GM12878 (cell line): ENCODE data around the gene EWSR1. TPM values are rescaled to one million over a fixed set of nuclear protein-coding genes. Genes with fewer than 3 reads are reported as not detected.

ENCODE experiments used
- ATAC-seq: fragments of 200-7000 bp; cut with Tn5 transposase; 3 replicates; pipeline ENCODE4 v1.9.1; 2020; ENCODE audit warnings: mild to moderate bottlenecking, moderate library complexity
- BruUV-seq: library from RNA; stranded (reverse); fragments of 400-500 nt; replicated peaks from 2 replicates; lab custom pipeline; 2021; lab: Mats Ljungman, UMichigan
- CTCF ChIA-PET: fragments of 300-600 bp; sonication (Branson Sonifier 250); formaldehyde crosslinking; extraction: SDS; loops from one replicate; lab custom pipeline; 2021; ENCODE audit warnings: inconsistent platforms; lab: Yijun Ruan, JAX
- POLR2A ChIA-PET: fragments of 350-600 bp; formaldehyde crosslinking; extraction: SDS; loops from one replicate; lab custom pipeline; 2021; ENCODE audit warnings: inconsistent platforms; lab: Charles Lee
- RAD21 ChIA-PET: fragments of 300-600 bp; sonication (Branson Sonifier 250); formaldehyde crosslinking; loops from one replicate; lab custom pipeline; 2023; ENCODE audit warnings: antibody characterized with exemption; ENCODE audit not compliant: unreplicated experiment; lab: Charles Lee
- SMC1A ChIA-PET: fragments of 300-600 bp; sonication (Branson Sonifier 250); formaldehyde crosslinking; loops from one replicate; lab custom pipeline; 2023; ENCODE audit not compliant: unreplicated experiment, uncharacterized antibody; lab: Charles Lee
- DNase-seq: peaks from one replicate; pipeline ENCODE4 v3.0.0-alpha.2; 2011; ENCODE audit warnings: low read depth, low spot score
- FAIRE-seq: peaks from 3 replicates; lab custom pipeline; 2011; peaks lifted over from hg19 to GRCh38; lab: Jason Lieb, UNC
- H2AFZ ChIP-seq: 2 replicates; pipeline ENCODE4 v1.6.0; 2011; ENCODE audit warnings: low read depth, low read length, control low read depth; ENCODE audit not compliant: control insufficient read depth
- H3K27ac ChIP-seq: 2 replicates; pipeline ENCODE4 v1.5.1; 2011; ENCODE audit warnings: control low read depth; ENCODE audit not compliant: control insufficient read depth, insufficient read depth
- H3K27me3 ChIP-seq, 2 experiments: replicated peaks in 1 of 2; 2 replicates each; pipeline versions ENCODE4 v1.6.0 to v1.6.1; 2011; ENCODE audit warnings: low read length in 1 of 2; ENCODE audit not compliant: control insufficient read depth in 2 of 2, insufficient read depth in 2 of 2
- H3K36me3 ChIP-seq, 2 experiments: 2 replicates each; pipeline ENCODE4 v1.5.1; 2011; ENCODE audit warnings: low read length in 1 of 2; ENCODE audit not compliant: control insufficient read depth in 2 of 2, insufficient read depth in 2 of 2
- H3K4me1 ChIP-seq: 2 replicates; pipeline ENCODE4 v1.6.1; 2011; ENCODE audit warnings: mild to moderate bottlenecking, low read length, moderate library complexity, mixed read lengths; ENCODE audit not compliant: control insufficient read depth, insufficient read depth
- H3K4me2 ChIP-seq: 2 replicates; pipeline ENCODE4 v1.6.0; 2011; ENCODE audit warnings: control low read depth; ENCODE audit not compliant: control insufficient read depth, insufficient read depth
- H3K4me3 ChIP-seq: fragments of 200-600 bp; sonication (generic); 2 replicates; pipeline ENCODE4 v1.5.1; 2016
- H3K79me2 ChIP-seq: 2 replicates; pipeline ENCODE4 v1.6.0; 2011; ENCODE audit warnings: low read length; ENCODE audit not compliant: control insufficient read depth, insufficient read depth
- H3K9ac ChIP-seq: 2 replicates; pipeline ENCODE4 v1.8.0; 2011; ENCODE audit warnings: low read length, control low read depth, mixed read lengths; ENCODE audit not compliant: control insufficient read depth, insufficient read depth
- H3K9me3 ChIP-seq: replicated peaks from 3 replicates; pipeline ENCODE4 v1.5.1; 2011; ENCODE audit warnings: mild to moderate bottlenecking, low read length; ENCODE audit not compliant: control insufficient read depth, insufficient read depth
- H4K20me1 ChIP-seq: 2 replicates; pipeline ENCODE4 v1.6.0; 2011; ENCODE audit not compliant: control insufficient read depth, insufficient read depth
- BCL11A ChIP-seq: IDR thresholded peaks from 2 replicates; pipeline ENCODE4 v1.6.1; 2011; ENCODE audit warnings: low read depth, low read length
- BHLHE40 ChIP-seq, 2 experiments: fragments of 450-650 bp in 1 of 2; IDR thresholded peaks; 2 replicates each; pipeline ENCODE4 v1.6.1; 2011 to 2017; ENCODE audit warnings: low read depth in 2 of 2, borderline replicate concordance in 1 of 2, improper control_type of control experiment in 1 of 2, low read length in 1 of 2, mild to moderate bottlenecking in 1 of 2
- CHD1 ChIP-seq: IDR thresholded peaks from 2 replicates; pipeline ENCODE4 v1.6.1; 2012; ENCODE audit warnings: low read depth, low read length, improper control_type of control experiment
- CREM ChIP-seq: IDR thresholded peaks from 2 replicates; pipeline ENCODE4 v1.6.1; 2014; ENCODE audit warnings: antibody characterized with exemption, low read depth
- ETV6 ChIP-seq, 2 experiments: fragments of 450-650 bp in 1 of 2; IDR thresholded peaks in 1 of 2; conservative IDR thresholded peaks in 1 of 2; 2 replicates each; pipeline ENCODE4 v1.6.1; 2014; ENCODE audit warnings: antibody characterized with exemption in 1 of 2, borderline replicate concordance in 1 of 2, low read depth in 1 of 2, mild to moderate bottlenecking in 1 of 2, moderate library complexity in 1 of 2
- FOXM1 ChIP-seq: IDR thresholded peaks from 2 replicates; pipeline ENCODE4 v1.6.1; 2012; ENCODE audit warnings: low read depth, mild to moderate bottlenecking, inconsistent platforms, low read length, moderate library complexity
- GATAD2B ChIP-seq: fragments of 450-650 bp; conservative IDR thresholded peaks from 2 replicates; pipeline ENCODE4 v1.6.1; 2017; ENCODE audit warnings: low read depth, mild to moderate bottlenecking, moderate library complexity
- IRF4 ChIP-seq: IDR thresholded peaks from 2 replicates; pipeline ENCODE4 v1.6.1; 2011; ENCODE audit warnings: low read depth, low read length
- JUND ChIP-seq: IDR thresholded peaks from 2 replicates; pipeline ENCODE4 v1.6.1; 2012; ENCODE audit warnings: low read depth, mild to moderate bottlenecking, low read length, improper control_type of control experiment, moderate library complexity
- POLR2AphosphoS2 ChIP-seq: IDR thresholded peaks from 2 replicates; pipeline ENCODE4 v1.6.1; 2011; ENCODE audit warnings: low read depth, mild to moderate bottlenecking, low read length, improper control_type of control experiment, moderate library complexity
- SP1 ChIP-seq: IDR thresholded peaks from one replicate; pipeline ENCODE4 v1.6.1; 2011; ENCODE audit warnings: low read depth, low read length
- ZBTB4 ChIP-seq: fragments of 450-650 bp; formaldehyde crosslinking; IDR thresholded peaks from 2 replicates; pipeline ENCODE4 v1.4.0; 2022; ENCODE audit warnings: mild to moderate bottlenecking, moderate library complexity
- ZNF274 ChIP-seq: IDR thresholded peaks from one replicate; pipeline ENCODE4 v1.8.0; 2011; ENCODE audit not compliant: insufficient read length, insufficient read depth
- ZZZ3 ChIP-seq: IDR thresholded peaks from 2 replicates; pipeline ENCODE4 v1.6.1; 2011; ENCODE audit warnings: low read depth; ENCODE audit not compliant: control insufficient read depth, insufficient read length
- WGBS: methylation state at CpG from one replicate; pipeline ENCODE4 v1.1.6; 2016; ENCODE audit warnings: low lambda C conversion rate; ENCODE audit not compliant: insufficient replicate concordance, insufficient coverage; ENCODE audit errors: missing lambda C conversion rate; 5-methylcytosine and 5-hydroxymethylcytosine counted together
- in situ Hi-C: fragments of 300-500 bp; cut with MboI; formaldehyde crosslinking; loops from 9 replicates; pipeline ENCODE4 v1.14.3; 2018; ENCODE audit warnings: mixed read lengths
- intact Hi-C: fragments of 100-400 bp; cut with micrococcal nuclease; formaldehyde crosslinking; loops from one replicate; pipeline ENCODE4 v1.14.2; 2022; ENCODE audit not compliant: unreplicated experiment
- polyA plus RNA-seq, 11 experiments: library from polyadenylated mRNA; depleted of rRNA in 4 of 11; unstranded in 6 of 11; stranded (reverse) in 5 of 11; fragments of >200 nt; fragmentation: Nextera tagmentation in 4 of 11; fragmentation: Illumina TruSeq in 1 of 11; extraction: Ambion mirVana in 4 of 11; extraction: Trizol in 1 of 11; gene quantifications; 1 replicate in 1 of 11; 2 replicates in 10 of 11; pipeline versions ENCODE4 v1.2.1 to v1.2.3, GENCODE V29; 2011 to 2016; ENCODE audit warnings: inconsistent platforms in 2 of 11, missing spikeins in 2 of 11, low read depth in 1 of 11
- total RNA-seq, 4 experiments: library from RNA; depleted of rRNA in 3 of 4; stranded (reverse); fragments of >200 nt in 3 of 4; fragmentation: Illumina TruSeq in 1 of 4; extraction: Trizol in 1 of 4; gene quantifications; 2 replicates each; pipeline versions ENCODE4 v1.2.1 to v1.2.3, GENCODE V29; 2013 to 2021
- TF ChIP-seq, protein P1 (sequence below): IDR thresholded peaks from 2 replicates; pipeline ENCODE4 v1.6.1; 2012; ENCODE audit warnings: mild to moderate bottlenecking, low read depth, low read length

Gene EWSR1
- total and polyA plus RNA-seq, 10 of the 15 experiments (the other 5 are each of a cell fraction or from before 2014, with no cell fraction given): 130 to 480 (median 356) TPM

DNA sequence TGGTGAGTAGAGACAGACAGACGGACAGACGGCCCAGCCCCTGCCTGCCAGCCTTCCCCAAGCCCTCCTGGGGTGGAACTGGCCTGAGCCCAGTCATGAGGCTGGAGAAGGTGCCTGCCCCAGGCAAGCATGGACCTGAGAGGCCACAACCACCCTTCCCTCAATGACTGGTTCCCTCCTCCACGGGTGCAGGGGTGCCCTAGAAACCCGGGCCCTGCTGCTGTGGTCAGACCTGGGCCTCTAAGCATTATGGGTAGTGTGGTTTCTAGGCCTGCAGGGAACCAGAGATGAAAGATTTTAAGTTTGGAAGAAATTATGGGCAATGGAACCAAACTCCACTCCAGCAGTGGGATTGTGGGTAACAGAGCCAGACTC, 13.8 kb upstream of the EWSR1 start (continued):
- TF ChIP-seq ZZZ3 (no peak), ETV6 (conservative IDR thresholded peaks at IDR 0.05 in 1 of 2, IDR thresholded peaks at IDR 0.05 in 1 of 2; ENCODE audit: borderline replicate concordance in 1 of 2, low read depth in 1 of 2) (no peak), BCL11A (no peak), ZNF274 (no peak), BHLHE40 (IDR thresholded peaks at IDR 0.05; ENCODE audit: borderline replicate concordance in 1 of 2, low read depth in 2 of 2, low read length in 1 of 2) (no peak), ZBTB4 (no peak)

DNA sequence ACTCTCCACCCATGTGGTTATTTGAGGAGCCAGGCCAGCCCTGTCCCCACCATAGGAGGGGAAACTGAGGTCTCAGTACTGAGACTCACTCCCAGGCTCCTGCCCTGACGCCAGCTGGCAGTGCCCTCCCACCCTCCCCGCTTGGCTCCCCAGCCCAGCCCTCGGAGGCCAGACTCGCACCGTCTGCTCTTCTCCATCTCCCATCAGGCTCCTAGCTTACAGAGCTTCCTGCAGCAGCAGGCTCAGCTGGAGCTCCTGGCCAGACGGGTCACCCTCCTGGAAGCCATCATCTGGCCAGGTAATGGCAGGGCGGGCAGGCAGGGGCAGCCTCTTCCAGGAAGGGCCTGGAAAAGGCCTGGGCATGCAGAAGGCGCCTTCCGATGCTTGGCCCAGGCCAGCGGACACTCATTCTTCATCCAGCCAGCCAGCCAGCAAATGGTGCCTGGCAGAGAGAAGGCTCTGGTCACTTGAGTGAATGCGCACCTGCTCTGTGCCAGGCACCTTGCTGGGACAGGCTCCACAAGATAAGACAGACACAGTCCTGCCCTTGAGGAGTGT, 12.9 kb upstream of the EWSR1 start:
- ChIA-PET RAD21 (no interaction called here), SMC1A (no interaction called here), CTCF (interaction anchor here (0.8 to 1.5 kb wide), 2 partner anchors 9 to 10 kb away, joined by 3 to 4 read pairs; no protein-coding TSS in a partner anchor), POLR2A (no interaction called here)
- no peaks in the 10 kb centered on the region for H3K36me3 ChIP-seq
- no peaks in the 10 kb centered on the region for H3K9me3 ChIP-seq
- in situ Hi-C loops: no loop called here
- H2AFZ ChIP-seq: no peak overlapping the region
- no peak overlapping the region for H3K4me2 ChIP-seq
- FAIRE-seq (no peak), ATAC-seq (no peak), DNase-seq (no peak)
- no peaks in the 10 kb centered on the region for H3K27me3 ChIP-seq
- 82% methylated on average over 11 of the region's 11 CpGs for WGBS
- no peak overlapping the region for H3K4me3 ChIP-seq
- H3K9ac ChIP-seq: no peak overlapping the region
- no peaks in the 10 kb centered on the region for H3K79me2 ChIP-seq
- H3K4me1 ChIP-seq: no peaks in the 10 kb centered on the region
- H4K20me1 ChIP-seq: no peaks in the 10 kb centered on the region
- no peak overlapping the region for H3K27ac ChIP-seq
- intact Hi-C loops: no loop called here
- no TSS peak for BruUV-seq
- TF ChIP-seq FOXM1 (no peak), ZZZ3 (no peak), IRF4 (no peak), CREM (no peak), GATAD2B (no peak), POLR2AphosphoS2 (no peak), CHD1 (no peak), SP1 (no peak), JUND (no peak)
- TF ChIP-seq, protein P1, sequence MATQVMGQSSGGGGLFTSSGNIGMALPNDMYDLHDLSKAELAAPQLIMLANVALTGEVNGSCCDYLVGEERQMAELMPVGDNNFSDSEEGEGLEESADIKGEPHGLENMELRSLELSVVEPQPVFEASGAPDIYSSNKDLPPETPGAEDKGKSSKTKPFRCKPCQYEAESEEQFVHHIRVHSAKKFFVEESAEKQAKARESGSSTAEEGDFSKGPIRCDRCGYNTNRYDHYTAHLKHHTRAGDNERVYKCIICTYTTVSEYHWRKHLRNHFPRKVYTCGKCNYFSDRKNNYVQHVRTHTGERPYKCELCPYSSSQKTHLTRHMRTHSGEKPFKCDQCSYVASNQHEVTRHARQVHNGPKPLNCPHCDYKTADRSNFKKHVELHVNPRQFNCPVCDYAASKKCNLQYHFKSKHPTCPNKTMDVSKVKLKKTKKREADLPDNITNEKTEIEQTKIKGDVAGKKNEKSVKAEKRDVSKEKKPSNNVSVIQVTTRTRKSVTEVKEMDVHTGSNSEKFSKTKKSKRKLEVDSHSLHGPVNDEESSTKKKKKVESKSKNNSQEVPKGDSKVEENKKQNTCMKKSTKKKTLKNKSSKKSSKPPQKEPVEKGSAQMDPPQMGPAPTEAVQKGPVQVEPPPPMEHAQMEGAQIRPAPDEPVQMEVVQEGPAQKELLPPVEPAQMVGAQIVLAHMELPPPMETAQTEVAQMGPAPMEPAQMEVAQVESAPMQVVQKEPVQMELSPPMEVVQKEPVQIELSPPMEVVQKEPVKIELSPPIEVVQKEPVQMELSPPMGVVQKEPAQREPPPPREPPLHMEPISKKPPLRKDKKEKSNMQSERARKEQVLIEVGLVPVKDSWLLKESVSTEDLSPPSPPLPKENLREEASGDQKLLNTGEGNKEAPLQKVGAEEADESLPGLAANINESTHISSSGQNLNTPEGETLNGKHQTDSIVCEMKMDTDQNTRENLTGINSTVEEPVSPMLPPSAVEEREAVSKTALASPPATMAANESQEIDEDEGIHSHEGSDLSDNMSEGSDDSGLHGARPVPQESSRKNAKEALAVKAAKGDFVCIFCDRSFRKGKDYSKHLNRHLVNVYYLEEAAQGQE: no peak
